GM21367 (cell line): ENCODE results near the gene TUBD1.
"Not testable (repeated sequence)": the region's sequence is repeated elsewhere in the genome, so short reads cannot be mapped to it uniquely, and the experiment has no call there.

Experiments
- ATAC-seq: cut with Tn5 transposase; IDR thresholded peaks from one replicate; pipeline ENCODE4 v1.9.1; 2021; ENCODE audit not compliant: unreplicated experiment

Gene TUBD1

GRCh38 chr17:59845595-59846393 lies 46.9 kb downstream of the TUBD1 start:
- ATAC-seq, result no peak

GRCh38 chr17:59844884-59845594 lies 47.7 kb downstream of the TUBD1 start:
- ATAC-seq, result no peak

- peak; percentile 22 for ATAC-seq
Observed at GRCh38 chr17:59842901-59843652, 49.7 kb downstream of the TUBD1 start.

- ATAC-seq, result not testable (repeated sequence)
Observed at GRCh38 chr17:59841882-59842263, 50.9 kb downstream of the TUBD1 start.

- not testable (repeated sequence) for ATAC-seq
Observed at GRCh38 chr17:59841091-59841881, 51.5 kb downstream of the TUBD1 start.

GRCh38 chr17:59840329-59841090 lies 52.2 kb downstream of the TUBD1 start:
- no peak for ATAC-seq

- no peak for ATAC-seq
Observed at GRCh38 chr17:59839651-59840328, 53.0 kb downstream of the TUBD1 start.

- ATAC-seq, result no peak
Observed at GRCh38 chr17:59838052-59838916, 54.5 kb downstream of the TUBD1 start.

- peak; percentile 74 for ATAC-seq
Observed at GRCh38 chr17:59837308-59838051, 55.3 kb downstream of the TUBD1 start.

- ATAC-seq, result no peak
Observed at GRCh38 chr17:59832883-59833379, 59.8 kb downstream of the TUBD1 start.

GRCh38 chr17:59830846-59831486 lies 61.8 kb downstream of the TUBD1 start:
- ATAC-seq, result no peak

GRCh38 chr17:59830007-59830630 lies 62.6 kb downstream of the TUBD1 start:
- ATAC-seq, result no peak

GRCh38 chr17:59829217-59830006 lies 63.3 kb downstream of the TUBD1 start:
- ATAC-seq, result peak; percentile 69

- not testable (repeated sequence) for ATAC-seq
Observed at GRCh38 chr17:59828819-59829216, 63.9 kb downstream of the TUBD1 start.

- ATAC-seq, result no peak
Observed at GRCh38 chr17:59828478-59828760, 64.3 kb downstream of the TUBD1 start.
